Measurements from ENCODE around the gene LCE2C.

GRCh38 chr1:152640351-152640750 lies 34.7 kb upstream of the LCE2C start:
- TF ChIP-seq, protein P1, sequence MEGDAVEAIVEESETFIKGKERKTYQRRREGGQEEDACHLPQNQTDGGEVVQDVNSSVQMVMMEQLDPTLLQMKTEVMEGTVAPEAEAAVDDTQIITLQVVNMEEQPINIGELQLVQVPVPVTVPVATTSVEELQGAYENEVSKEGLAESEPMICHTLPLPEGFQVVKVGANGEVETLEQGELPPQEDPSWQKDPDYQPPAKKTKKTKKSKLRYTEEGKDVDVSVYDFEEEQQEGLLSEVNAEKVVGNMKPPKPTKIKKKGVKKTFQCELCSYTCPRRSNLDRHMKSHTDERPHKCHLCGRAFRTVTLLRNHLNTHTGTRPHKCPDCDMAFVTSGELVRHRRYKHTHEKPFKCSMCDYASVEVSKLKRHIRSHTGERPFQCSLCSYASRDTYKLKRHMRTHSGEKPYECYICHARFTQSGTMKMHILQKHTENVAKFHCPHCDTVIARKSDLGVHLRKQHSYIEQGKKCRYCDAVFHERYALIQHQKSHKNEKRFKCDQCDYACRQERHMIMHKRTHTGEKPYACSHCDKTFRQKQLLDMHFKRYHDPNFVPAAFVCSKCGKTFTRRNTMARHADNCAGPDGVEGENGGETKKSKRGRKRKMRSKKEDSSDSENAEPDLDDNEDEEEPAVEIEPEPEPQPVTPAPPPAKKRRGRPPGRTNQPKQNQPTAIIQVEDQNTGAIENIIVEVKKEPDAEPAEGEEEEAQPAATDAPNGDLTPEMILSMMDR (IDR thresholded peaks at IDR 0.05) = no peak
- TF ChIP-seq, protein P2, sequence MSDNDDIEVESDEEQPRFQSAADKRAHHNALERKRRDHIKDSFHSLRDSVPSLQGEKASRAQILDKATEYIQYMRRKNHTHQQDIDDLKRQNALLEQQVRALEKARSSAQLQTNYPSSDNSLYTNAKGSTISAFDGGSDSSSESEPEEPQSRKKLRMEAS (IDR thresholded peaks at IDR 0.05) = no peak
- TF ChIP-seq KDM1A (IDR thresholded peaks at IDR 0.05; ENCODE audit: low read depth) = no peak
- TF ChIP-seq, protein P3, sequence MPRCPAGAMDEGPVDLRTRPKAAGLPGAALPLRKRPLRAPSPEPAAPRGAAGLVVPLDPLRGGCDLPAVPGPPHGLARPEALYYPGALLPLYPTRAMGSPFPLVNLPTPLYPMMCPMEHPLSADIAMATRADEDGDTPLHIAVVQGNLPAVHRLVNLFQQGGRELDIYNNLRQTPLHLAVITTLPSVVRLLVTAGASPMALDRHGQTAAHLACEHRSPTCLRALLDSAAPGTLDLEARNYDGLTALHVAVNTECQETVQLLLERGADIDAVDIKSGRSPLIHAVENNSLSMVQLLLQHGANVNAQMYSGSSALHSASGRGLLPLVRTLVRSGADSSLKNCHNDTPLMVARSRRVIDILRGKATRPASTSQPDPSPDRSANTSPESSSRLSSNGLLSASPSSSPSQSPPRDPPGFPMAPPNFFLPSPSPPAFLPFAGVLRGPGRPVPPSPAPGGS (IDR thresholded peaks at IDR 0.05) = no peak

All from A549 (cell line).